A549 (cell line): Measurements from ENCODE around the gene TOX2.

Experiments used
- CHD2 ChIP-seq: fragments of 150-350 bp; IDR thresholded peaks from 2 replicates; pipeline ENCODE4 v1.6.1; 2014; ENCODE audit warnings: low read length; ENCODE audit not compliant: partially characterized antibody
- HDAC2 ChIP-seq: fragments of 200-600 bp; sonication (generic); IDR thresholded peaks from 2 replicates; pipeline ENCODE4 v1.6.1; 2016
- KDM5A ChIP-seq: fragments of 200-600 bp; sonication (generic); IDR thresholded peaks from 2 replicates; pipeline ENCODE4 v1.6.1; 2016; ENCODE audit warnings: antibody characterized with exemption, mild to moderate bottlenecking
- MAFK ChIP-seq: fragments of 450-650 bp; IDR thresholded peaks from 2 replicates; pipeline ENCODE4 v1.6.1; 2014; ENCODE audit not compliant: partially characterized antibody
- MAZ ChIP-seq: fragments of 150-350 bp; IDR thresholded peaks from 2 replicates; pipeline ENCODE4 v1.6.1; 2014; ENCODE audit warnings: antibody characterized with exemption, low read depth, low read length, borderline replicate concordance
- MYC ChIP-seq: IDR thresholded peaks from 2 replicates; pipeline ENCODE4 v1.6.1; 2012; ENCODE audit warnings: mild to moderate bottlenecking, inconsistent platforms, low read length, improper control_type of control experiment, borderline replicate concordance
- POLR2A ChIP-seq: IDR thresholded peaks from 2 replicates; pipeline ENCODE4 v1.6.1; 2012; ENCODE audit warnings: mild to moderate bottlenecking, low read length
- RNF2 ChIP-seq: fragments of 200-600 bp; sonication (generic); IDR thresholded peaks from 2 replicates; pipeline ENCODE4 v1.6.1; 2016; ENCODE audit warnings: low read depth, mild to moderate bottlenecking, antibody characterized with exemption, moderate library complexity, borderline replicate concordance
- TP53 ChIP-seq: fragments of 250-450 bp; sonication (Bioruptor Pico); IDR thresholded peaks from 2 replicates; pipeline ENCODE4 v1.5.0; 2021; ENCODE audit warnings: mild to moderate bottlenecking, moderate library complexity
- ZNF302 ChIP-seq: fragments of 250-450 bp; sonication (Bioruptor Pico); IDR thresholded peaks from 2 replicates; pipeline ENCODE4 v1.9.0; 2021; ENCODE audit warnings: inconsistent platforms, mild to moderate bottlenecking, moderate library complexity
- TF ChIP-seq, protein P1 (sequence below): IDR thresholded peaks from 2 replicates; pipeline ENCODE4 v1.6.1; 2012
- TF ChIP-seq, protein P2 (sequence below): fragments of >200 bp; sonication (Bioruptor Twin); formaldehyde crosslinking; IDR thresholded peaks from 3 replicates; pipeline ENCODE4 v1.5.1; 2016

DNA sequence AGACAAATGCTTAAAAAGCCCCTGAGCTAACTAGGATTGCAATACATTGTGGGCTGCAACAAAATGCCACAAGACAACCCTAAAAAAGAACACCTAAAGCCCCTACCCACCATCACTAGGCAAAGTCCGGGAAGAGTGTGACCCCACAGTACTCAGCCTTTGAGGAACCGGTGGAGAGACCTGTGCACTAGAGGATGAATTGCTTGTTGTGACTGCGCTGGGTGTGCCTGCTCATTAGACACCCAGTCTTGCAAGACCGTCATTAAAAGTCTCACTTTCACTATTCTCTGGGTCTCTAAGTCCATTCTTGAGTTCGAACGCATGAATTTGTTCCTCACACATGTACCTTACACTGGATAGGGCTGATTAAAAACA, 183.6 kb downstream of the TOX2 start:
- TF ChIP-seq, protein P1, sequence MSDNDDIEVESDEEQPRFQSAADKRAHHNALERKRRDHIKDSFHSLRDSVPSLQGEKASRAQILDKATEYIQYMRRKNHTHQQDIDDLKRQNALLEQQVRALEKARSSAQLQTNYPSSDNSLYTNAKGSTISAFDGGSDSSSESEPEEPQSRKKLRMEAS = no peak
- TF ChIP-seq MAZ (no peak), MYC (no peak), HDAC2 (no peak), CHD2 (no peak), POLR2A (no peak), RNF2 (no peak), TP53 (CRISPR knock-in tag) (no peak), ZNF302 (CRISPR knock-in tag) (no peak), MAFK (no peak), KDM5A (no peak)
- TF ChIP-seq, protein P2, sequence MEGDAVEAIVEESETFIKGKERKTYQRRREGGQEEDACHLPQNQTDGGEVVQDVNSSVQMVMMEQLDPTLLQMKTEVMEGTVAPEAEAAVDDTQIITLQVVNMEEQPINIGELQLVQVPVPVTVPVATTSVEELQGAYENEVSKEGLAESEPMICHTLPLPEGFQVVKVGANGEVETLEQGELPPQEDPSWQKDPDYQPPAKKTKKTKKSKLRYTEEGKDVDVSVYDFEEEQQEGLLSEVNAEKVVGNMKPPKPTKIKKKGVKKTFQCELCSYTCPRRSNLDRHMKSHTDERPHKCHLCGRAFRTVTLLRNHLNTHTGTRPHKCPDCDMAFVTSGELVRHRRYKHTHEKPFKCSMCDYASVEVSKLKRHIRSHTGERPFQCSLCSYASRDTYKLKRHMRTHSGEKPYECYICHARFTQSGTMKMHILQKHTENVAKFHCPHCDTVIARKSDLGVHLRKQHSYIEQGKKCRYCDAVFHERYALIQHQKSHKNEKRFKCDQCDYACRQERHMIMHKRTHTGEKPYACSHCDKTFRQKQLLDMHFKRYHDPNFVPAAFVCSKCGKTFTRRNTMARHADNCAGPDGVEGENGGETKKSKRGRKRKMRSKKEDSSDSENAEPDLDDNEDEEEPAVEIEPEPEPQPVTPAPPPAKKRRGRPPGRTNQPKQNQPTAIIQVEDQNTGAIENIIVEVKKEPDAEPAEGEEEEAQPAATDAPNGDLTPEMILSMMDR = no peak
